ENCODE results near the gene SLC25A13.

Gene SLC25A13

GRCh38 chr7:96102096-96102811 is 219.6 kb downstream of the SLC25A13 start:
- no peak for TF ChIP-seq CTCF (IDR thresholded peaks at IDR 0.05; ENCODE audit: extremely low read depth, insufficient read depth, missing control alignments)
- no peak for DNase-seq (ENCODE audit: low spot score)
- in situ Hi-C loops (cut with MboI; ENCODE audit: low pct_unique_long_range_greater_than_20kb, low sequenced_read_pairs, unreplicated experiment): no loop called here

GRCh38 chr7:96100737-96101136 is 221.2 kb downstream of the SLC25A13 start:
- no peak for TF ChIP-seq CTCF (IDR thresholded peaks at IDR 0.05; ENCODE audit: extremely low read depth, insufficient read depth, missing control alignments)
- in situ Hi-C loops (cut with MboI; ENCODE audit: low pct_unique_long_range_greater_than_20kb, low sequenced_read_pairs, unreplicated experiment): no loop called here
- no peak for DNase-seq (ENCODE audit: low spot score)

GRCh38 chr7:96097835-96098234 is 224.1 kb downstream of the SLC25A13 start:
- no peak for DNase-seq (ENCODE audit: low spot score)
- in situ Hi-C loops (cut with MboI; ENCODE audit: low pct_unique_long_range_greater_than_20kb, low sequenced_read_pairs, unreplicated experiment): no loop called here
- no peak for TF ChIP-seq CTCF (IDR thresholded peaks at IDR 0.05; ENCODE audit: extremely low read depth, insufficient read depth, missing control alignments)

GRCh38 chr7:96093435-96093834 is 228.5 kb downstream of the SLC25A13 start:
- in situ Hi-C loops (cut with MboI; ENCODE audit: low pct_unique_long_range_greater_than_20kb, low sequenced_read_pairs, unreplicated experiment): no loop called here
- no peak for DNase-seq (ENCODE audit: low spot score)
- TF ChIP-seq CTCF (IDR thresholded peaks at IDR 0.05; ENCODE audit: extremely low read depth, insufficient read depth, missing control alignments): no peak

- DNase-seq (ENCODE audit: low spot score): no peak
- TF ChIP-seq CTCF (IDR thresholded peaks at IDR 0.05; ENCODE audit: extremely low read depth, insufficient read depth, missing control alignments): no peak
- in situ Hi-C loops (cut with MboI; ENCODE audit: low pct_unique_long_range_greater_than_20kb, low sequenced_read_pairs, unreplicated experiment): no loop called here
These were observed 231.1 kb downstream of the SLC25A13 start for GRCh38 chr7:96090756-96091155.

DNA sequence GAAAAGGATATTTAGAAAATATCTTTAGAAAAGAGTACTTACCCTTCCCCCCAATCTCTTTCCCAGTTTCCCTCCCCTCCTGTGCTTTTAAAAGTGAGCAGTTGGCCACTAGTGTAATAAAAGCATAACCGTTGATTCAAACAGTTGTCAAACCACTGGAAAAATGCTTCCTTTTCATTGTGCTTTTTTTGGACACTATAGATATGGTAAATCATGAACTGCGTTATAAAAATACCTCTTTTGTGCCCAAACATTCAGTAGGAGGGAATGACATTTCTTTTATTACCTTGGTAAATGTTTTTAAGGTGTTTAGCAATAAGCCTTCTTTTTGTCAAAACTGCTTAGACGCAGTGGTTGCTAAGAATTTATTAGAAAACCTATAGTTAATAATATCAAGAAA is 232.4 kb downstream of the SLC25A13 start:
- in situ Hi-C loops (cut with MboI; ENCODE audit: low pct_unique_long_range_greater_than_20kb, low sequenced_read_pairs, unreplicated experiment): no loop called here
- no peak for DNase-seq (ENCODE audit: low spot score)
- TF ChIP-seq CTCF (IDR thresholded peaks at IDR 0.05; ENCODE audit: extremely low read depth, insufficient read depth, missing control alignments): no peak
